Measurements from ENCODE around the gene SLFN12L.

SLFN12L gene

DNA sequence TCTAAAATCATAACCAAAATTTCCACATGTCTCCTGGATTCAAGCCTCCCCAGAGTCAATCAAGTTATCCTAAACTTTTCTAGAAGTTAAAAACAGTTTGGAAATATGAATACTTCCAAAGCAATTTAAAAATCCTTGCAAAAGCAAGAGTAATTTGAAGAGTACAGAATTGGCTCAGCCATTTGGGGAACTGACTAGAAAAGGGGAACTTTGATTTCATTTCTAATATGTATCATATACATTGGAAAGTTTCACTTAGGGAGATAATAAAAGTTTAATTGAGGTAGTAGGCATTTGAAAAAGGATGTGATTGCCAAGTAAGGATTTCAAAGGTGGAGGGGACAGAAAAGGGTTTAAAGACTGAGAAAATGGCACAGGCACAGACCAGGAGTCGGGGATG lies 9.0 kb upstream of the SLFN12L start:
- no peak overlapping the region for H3K4me3 ChIP-seq (ENCODE audit: low read depth, low read length, poor library complexity, severe bottlenecking)
- no peak overlapping the region for H3K4me2 ChIP-seq (ENCODE audit: low read length)
- H3K36me3 ChIP-seq (ENCODE audit: insufficient read depth, low read length), result no peaks in the 10 kb centered on the region
- H3K27ac ChIP-seq (ENCODE audit: low read depth, low read length, poor library complexity, severe bottlenecking), result no peak overlapping the region
- TF ChIP-seq, protein P1, sequence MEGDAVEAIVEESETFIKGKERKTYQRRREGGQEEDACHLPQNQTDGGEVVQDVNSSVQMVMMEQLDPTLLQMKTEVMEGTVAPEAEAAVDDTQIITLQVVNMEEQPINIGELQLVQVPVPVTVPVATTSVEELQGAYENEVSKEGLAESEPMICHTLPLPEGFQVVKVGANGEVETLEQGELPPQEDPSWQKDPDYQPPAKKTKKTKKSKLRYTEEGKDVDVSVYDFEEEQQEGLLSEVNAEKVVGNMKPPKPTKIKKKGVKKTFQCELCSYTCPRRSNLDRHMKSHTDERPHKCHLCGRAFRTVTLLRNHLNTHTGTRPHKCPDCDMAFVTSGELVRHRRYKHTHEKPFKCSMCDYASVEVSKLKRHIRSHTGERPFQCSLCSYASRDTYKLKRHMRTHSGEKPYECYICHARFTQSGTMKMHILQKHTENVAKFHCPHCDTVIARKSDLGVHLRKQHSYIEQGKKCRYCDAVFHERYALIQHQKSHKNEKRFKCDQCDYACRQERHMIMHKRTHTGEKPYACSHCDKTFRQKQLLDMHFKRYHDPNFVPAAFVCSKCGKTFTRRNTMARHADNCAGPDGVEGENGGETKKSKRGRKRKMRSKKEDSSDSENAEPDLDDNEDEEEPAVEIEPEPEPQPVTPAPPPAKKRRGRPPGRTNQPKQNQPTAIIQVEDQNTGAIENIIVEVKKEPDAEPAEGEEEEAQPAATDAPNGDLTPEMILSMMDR (IDR thresholded peaks at IDR 0.05; ENCODE audit: low read length), result no peak
- no peak for TF ChIP-seq EZH2 (IDR thresholded peaks at IDR 0.05; ENCODE audit: borderline replicate concordance, low read length)
- H3K27me3 ChIP-seq (ENCODE audit: insufficient read depth, low read length), result no peaks in the 10 kb centered on the region; the same call in none of the 2 replicates
- no peaks in the 10 kb centered on the region for H3K9me2 ChIP-seq (ENCODE audit: low read depth, low read length)
- H3K4me1 ChIP-seq (ENCODE audit: insufficient read depth, low read length, severe bottlenecking), result no peaks in the 10 kb centered on the region
- H3F3A ChIP-seq (ENCODE audit: insufficient read depth, low read length), result no peaks in the 10 kb centered on the region
- H3K9ac ChIP-seq (ENCODE audit: low read length), result no peak overlapping the region
- H2AFZ ChIP-seq (ENCODE audit: low read length), result no peak overlapping the region
- no peaks in the 10 kb centered on the region for H4K20me1 ChIP-seq (ENCODE audit: insufficient read depth, low read length)
- H3K79me2 ChIP-seq (ENCODE audit: insufficient read depth, low read length), result no peaks in the 10 kb centered on the region
- no peaks in the 10 kb centered on the region for H3K9me3 ChIP-seq (ENCODE audit: low read length)

DNA sequence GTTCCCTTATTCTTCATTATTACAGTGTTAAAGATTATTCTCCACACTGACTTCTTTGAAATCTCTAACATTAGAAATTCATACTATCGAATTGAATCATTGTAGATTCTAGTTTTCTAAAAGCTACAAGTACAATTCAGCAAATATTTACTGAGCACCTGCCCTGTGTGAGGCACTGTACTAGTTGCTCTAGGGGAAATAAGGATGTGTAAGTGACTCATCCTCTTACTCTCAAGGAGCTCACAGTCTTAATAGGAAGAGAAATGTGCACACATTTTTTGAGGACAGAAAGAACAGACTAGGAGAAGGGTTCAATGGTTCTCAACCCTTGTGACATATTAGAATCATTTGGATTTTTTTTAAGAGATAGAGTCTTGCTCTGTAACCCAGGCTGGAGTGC lies 7.7 kb upstream of the SLFN12L start:
- no peaks in the 10 kb centered on the region for H4K20me1 ChIP-seq (ENCODE audit: insufficient read depth, low read length)
- no peaks in the 10 kb centered on the region for H3K9me2 ChIP-seq (ENCODE audit: low read depth, low read length)
- H2AFZ ChIP-seq (ENCODE audit: low read length), result no peak overlapping the region
- no peaks in the 10 kb centered on the region for H3K79me2 ChIP-seq (ENCODE audit: insufficient read depth, low read length)
- H3K4me1 ChIP-seq (ENCODE audit: insufficient read depth, low read length, severe bottlenecking), result peaks cover 5% of the 10 kb centered on the region
- no peaks in the 10 kb centered on the region for H3F3A ChIP-seq (ENCODE audit: insufficient read depth, low read length)
- no peaks in the 10 kb centered on the region for H3K36me3 ChIP-seq (ENCODE audit: insufficient read depth, low read length)
- no peak overlapping the region for H3K4me3 ChIP-seq (ENCODE audit: low read depth, low read length, poor library complexity, severe bottlenecking)
- no peaks in the 10 kb centered on the region for H3K9me3 ChIP-seq (ENCODE audit: low read length)
- no peak overlapping the region for H3K4me2 ChIP-seq (ENCODE audit: low read length)
- no peak overlapping the region for H3K9ac ChIP-seq (ENCODE audit: low read length)
- H3K27ac ChIP-seq (ENCODE audit: low read depth, low read length, poor library complexity, severe bottlenecking), result no peak overlapping the region
- no peak for TF ChIP-seq EZH2 (IDR thresholded peaks at IDR 0.05; ENCODE audit: borderline replicate concordance, low read length)
- TF ChIP-seq, protein P1 (IDR thresholded peaks at IDR 0.05; ENCODE audit: low read length), result no peak
- no peaks in the 10 kb centered on the region; the same call in none of the 2 replicates for H3K27me3 ChIP-seq (ENCODE audit: insufficient read depth, low read length)

DNA sequence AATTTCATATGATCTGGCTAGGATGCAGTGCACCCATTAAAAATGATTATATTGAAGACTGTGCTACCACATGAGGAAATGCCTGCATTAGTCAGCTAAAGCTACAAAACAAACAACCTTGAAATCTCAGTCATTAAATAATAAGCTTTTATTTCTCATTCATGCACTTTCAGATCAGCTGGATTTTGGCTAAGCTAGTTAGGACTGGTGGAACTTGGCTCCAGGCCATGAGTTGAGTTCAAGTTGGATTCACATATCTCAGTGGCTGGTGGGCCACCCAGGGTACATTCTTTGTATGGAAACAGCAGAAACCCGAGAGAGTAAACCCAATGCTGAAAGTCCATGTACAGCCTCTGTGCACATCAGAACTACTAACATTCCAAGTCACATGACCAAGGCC lies 6.4 kb upstream of the SLFN12L start:
- Histone ChIP-seq H3K27ac (ENCODE audit: low read depth, low read length, poor library complexity, severe bottlenecking) (no peak overlapping the region), H3K27me3 (ENCODE audit: insufficient read depth, low read length) (no peaks in the 10 kb centered on the region; the same call in 1 of the 2 replicates), H3K4me2 (ENCODE audit: low read length) (no peak overlapping the region), H3K9me3 (ENCODE audit: low read length) (no peaks in the 10 kb centered on the region), H3K36me3 (ENCODE audit: insufficient read depth, low read length) (no peaks in the 10 kb centered on the region), H4K20me1 (ENCODE audit: insufficient read depth, low read length) (no peaks in the 10 kb centered on the region), H3K9ac (ENCODE audit: low read length) (no peak overlapping the region), H3K79me2 (ENCODE audit: insufficient read depth, low read length) (no peaks in the 10 kb centered on the region), H2AFZ (ENCODE audit: low read length) (no peak overlapping the region), H3K4me3 (ENCODE audit: low read depth, low read length, poor library complexity, severe bottlenecking) (no peak overlapping the region), H3K9me2 (ENCODE audit: low read depth, low read length) (no peaks in the 10 kb centered on the region), H3F3A (ENCODE audit: insufficient read depth, low read length) (no peaks in the 10 kb centered on the region), H3K4me1 (ENCODE audit: insufficient read depth, low read length, severe bottlenecking) (peaks cover 5% of the 10 kb centered on the region)
- no peak for TF ChIP-seq EZH2 (IDR thresholded peaks at IDR 0.05; ENCODE audit: borderline replicate concordance, low read length)
- TF ChIP-seq, protein P1 (IDR thresholded peaks at IDR 0.05; ENCODE audit: low read length), result no peak
